Right renal cortex interstitium (tissue), 3 donors: ENCODE data around the gene ZDHHC13. TPM values are rescaled to one million over a fixed set of nuclear protein-coding genes. Genes with fewer than 3 reads are reported as not detected.

Experiments used
- DNase-seq, 3 donors: peaks; one replicate each; pipeline ENCODE4 v3.0.0-alpha.2; 2013; ENCODE audit warnings: low read depth in 3 of 3, low spot score in 2 of 3
- polyA plus RNA-seq, 3 donors: library from polyadenylated mRNA; unstranded; fragments of 120-200 nt; gene quantifications; one replicate each; pipeline ENCODE4 v1.2.1, GENCODE V29; 2013; ENCODE audit not compliant: insufficient read length in 3 of 3

Gene ZDHHC13
- polyA plus RNA-seq, 3 donors: 18.9 to 21.8 (median 19.2) TPM

GRCh38 chr11:19200410-19201201 lies 83.6 kb downstream of the ZDHHC13 start:
- no peak for DNase-seq

DNA sequence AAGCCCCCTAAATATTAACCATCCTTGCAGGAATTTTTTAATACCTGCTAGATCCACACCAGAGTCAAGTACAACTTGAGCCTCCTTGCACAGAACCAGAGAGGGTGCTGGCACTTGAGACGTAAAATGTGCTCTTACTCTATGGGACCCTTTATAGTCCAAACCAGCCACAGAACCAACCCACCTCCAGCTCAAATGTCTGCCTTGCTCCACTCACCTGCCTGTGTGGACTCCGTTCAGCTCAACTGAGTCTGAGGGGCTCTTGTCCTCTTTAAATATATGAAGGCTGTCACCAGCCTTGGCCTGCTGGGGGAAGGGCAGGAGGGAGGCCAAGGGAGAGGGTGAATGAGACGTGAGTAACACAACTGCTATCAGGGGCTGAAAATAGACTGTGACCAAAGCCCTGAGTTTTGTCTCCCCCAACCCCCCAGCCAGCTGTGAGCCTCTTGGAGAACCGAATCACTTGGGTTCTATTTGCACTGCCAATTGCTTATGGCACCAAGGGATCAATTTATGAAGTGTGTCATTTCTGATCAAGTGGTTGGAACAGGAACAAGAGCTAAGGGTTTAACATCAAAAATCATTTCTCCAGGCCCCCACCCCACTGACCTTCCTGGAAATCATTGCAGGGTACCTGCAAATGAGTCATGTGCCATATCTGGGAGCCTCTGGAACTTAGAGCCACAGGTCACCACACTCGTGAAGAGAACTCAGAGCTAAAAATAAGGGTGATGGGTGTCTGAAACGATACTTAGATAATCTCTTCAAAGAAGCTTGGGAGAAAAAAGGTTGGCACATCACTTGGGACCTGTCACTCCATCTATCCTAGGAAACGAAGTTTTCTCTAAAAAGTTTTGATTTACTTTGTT lies 85.0 kb downstream of the ZDHHC13 start, which contains the start of gene CSRP3:
Gene CSRP3, minus strand, starts transcription at position 247 of the 869 bp plus-strand sequence. CDS start 9,535 bp downstream, outside the sequence.
- DNase-seq: no peak

DNA sequence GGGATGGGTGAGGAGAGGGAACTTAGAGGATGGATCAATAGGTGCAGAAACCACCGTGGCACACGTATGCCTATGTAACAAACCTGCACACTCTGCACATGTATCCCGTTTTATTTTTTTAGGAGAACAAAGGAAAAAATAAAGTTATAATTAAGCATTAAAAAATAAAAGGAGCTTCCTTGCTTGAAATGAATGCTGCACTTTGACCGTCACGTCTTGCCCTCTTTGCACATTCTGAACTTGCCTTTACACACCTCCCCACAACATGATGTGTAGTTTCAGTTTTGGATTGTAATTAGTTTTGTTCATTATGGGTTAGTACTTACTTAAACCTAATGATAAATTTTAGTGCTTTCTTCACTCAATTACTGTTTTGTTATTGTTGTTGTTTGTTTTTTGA lies 87.9 kb downstream of the ZDHHC13 start:
- DNase-seq: no peak

DNA sequence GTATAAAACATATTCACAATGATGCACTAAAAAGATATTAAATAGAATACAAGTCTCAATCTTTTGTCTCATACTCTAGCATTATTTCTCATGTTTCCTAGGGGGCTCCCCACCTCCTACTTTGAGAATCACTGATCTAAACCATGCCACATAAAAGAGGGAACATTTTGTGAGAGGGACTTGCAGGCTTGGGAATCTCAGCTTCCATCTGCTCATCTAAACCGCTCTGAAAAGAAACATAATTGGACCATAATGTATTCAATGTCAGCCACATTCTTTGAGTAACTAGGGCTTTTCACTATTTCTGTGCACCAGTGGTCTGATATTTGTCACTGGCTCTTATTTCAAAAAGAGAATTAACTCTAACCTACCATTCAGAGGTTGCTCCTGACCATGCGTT lies 91.2 kb downstream of the ZDHHC13 start:
- no peak for DNase-seq

GRCh38 chr11:19208959-19209546 lies 92.1 kb downstream of the ZDHHC13 start:
- DNase-seq: no peak

- no peak for DNase-seq
Measured at GRCh38 chr11:19209617-19210370, 92.8 kb downstream of the ZDHHC13 start.

DNA sequence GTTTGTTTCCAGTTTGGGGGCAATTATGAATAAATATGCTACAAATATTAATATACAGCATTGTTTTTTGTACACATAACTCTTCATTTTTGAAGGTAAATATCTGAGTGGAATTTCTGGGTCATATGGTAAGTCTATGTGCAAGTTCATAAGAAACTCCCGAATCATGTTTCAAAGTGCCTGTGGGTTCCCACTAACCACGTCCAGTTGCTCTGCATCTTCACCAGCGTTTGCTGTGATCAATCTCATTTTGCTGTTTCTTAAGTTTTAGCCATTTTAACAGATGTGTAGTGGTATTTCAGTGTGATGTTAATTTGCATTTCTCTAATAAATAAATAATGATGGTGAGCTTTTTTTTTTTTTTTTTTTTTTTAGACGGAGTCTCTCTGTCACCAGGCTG lies 99.1 kb downstream of the ZDHHC13 start:
- DNase-seq: no peak

- DNase-seq: no peak
Measured at GRCh38 chr11:19216709-19217374, 99.9 kb downstream of the ZDHHC13 start.

GRCh38 chr11:19218216-19218615 lies 101.2 kb downstream of the ZDHHC13 start:
- DNase-seq: no peak

DNA sequence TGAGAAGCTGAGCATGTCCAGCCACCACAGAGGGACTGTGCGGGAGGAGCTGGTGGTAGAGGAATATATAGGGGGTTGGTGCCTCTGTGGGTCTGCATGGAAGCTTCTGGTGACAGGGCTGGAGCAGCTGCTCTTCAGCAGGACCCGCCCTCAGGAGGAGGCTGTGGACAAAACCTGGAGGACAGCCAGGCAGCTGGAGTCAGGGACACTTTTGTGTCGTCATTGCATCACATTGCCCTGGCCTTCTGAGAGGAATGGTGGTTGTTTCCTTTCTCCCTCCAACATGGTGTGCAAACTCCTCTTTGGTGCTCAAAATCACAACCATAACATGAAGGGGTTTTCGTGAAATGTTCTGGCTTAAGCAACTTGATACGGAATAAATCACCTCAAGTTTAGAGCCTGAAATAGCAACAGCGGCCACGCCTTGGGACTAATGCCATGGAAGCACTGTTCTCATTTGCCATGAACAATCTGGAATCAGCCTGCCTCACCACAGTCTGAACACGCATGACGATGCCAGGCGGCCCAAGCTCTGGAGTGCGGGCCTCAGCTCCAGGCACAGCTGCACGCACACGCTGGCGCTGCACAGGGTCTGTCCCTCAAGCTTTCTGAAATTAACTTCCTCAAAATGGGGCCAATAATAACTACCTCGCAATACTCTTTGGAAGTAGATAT lies 102.0 kb downstream of the ZDHHC13 start:
- no peak for DNase-seq

GRCh38 chr11:19220903-19221724 lies 104.1 kb downstream of the ZDHHC13 start:
- DNase-seq: no peak

DNA sequence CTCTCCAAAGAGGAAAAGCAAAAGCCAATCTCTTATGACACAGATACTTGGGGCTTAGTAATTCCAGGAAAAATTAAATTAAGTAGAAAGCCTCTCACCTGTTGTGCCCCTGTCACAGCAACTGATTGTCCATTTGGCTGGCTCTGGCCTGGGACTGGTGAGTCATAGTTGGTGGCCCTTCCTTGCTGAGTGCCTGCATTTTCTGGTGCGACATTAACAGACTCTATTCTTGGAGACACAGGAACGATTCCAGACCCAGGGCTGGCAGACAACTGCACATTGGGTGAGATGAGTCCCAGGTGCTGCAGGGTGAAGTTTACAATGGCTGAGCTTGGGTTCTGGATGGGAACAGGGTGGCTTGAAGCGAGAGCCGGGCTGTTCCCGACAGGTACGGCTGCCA lies 108.2 kb downstream of the ZDHHC13 start:
- no peak for DNase-seq

DNA sequence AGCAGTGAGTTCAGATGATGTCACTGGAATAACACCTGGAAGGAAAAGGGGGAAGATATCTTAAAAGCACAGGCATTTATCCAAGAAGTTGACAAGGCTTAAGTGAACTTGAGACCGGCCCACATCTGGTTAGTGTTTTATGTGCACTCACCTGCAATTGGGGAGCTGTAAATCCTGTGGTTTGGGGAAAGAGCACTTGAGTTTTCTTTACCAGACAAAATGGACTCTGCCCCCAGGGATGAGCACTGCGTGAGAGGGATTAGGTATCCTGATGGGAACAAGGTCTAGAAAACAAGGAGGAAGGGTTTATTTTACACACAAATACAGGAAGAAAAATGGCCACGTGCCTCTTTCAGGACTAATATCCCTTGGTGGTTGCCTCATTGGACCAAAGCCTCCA lies 108.6 kb downstream of the ZDHHC13 start:
- no peak for DNase-seq

Other genes starting within 250 kb of the ZDHHC13 start
- not detected for gene MRGPRX1, start 177.8 kb upstream of the ZDHHC13 start, polyA plus RNA-seq
- gene MRGPRX2, start 56.5 kb upstream of the ZDHHC13 start, polyA plus RNA-seq: not detected
- gene CSRP3, start 84.8 kb downstream of the ZDHHC13 start, polyA plus RNA-seq: 1 to 10 TPM in 1 of 3 donors, under 1 TPM in 1, not detected in 1; 0.50 to 1.5 TPM
- 1 to 10 TPM; 6.3 to 7.3 (median 7.2) TPM for gene E2F8, start 123.8 kb downstream of the ZDHHC13 start, polyA plus RNA-seq